Skeletal muscle satellite cell (primary cell): Measurements from ENCODE around the gene LCT. TPM values are rescaled to one million over a fixed set of nuclear protein-coding genes. Genes with fewer than 3 reads are reported as not detected.
"Not testable (repeated sequence)": the region's sequence is repeated elsewhere in the genome, so short reads cannot be mapped to it uniquely, and the experiment has no call there.

Experiments
- H3K27me3 ChIP-seq: 2 replicates; pipeline ENCODE4 v1.7.0; 2013; ENCODE audit warnings: low read length; ENCODE audit not compliant: control insufficient read depth, insufficient read depth
- H3K36me3 ChIP-seq: 2 replicates; pipeline ENCODE4 v1.7.0; 2013; ENCODE audit warnings: mild to moderate bottlenecking, control low read depth, low read length; ENCODE audit not compliant: insufficient read depth
- H3K4me1 ChIP-seq: 2 replicates; pipeline ENCODE4 v1.7.0; 2013; ENCODE audit warnings: low read length; ENCODE audit not compliant: control insufficient read depth, insufficient read depth
- H3K4me2 ChIP-seq: 2 replicates; pipeline ENCODE4 v1.7.0; 2013; ENCODE audit warnings: mild to moderate bottlenecking, low read length
- H3K4me3 ChIP-seq: 2 replicates; pipeline ENCODE4 v1.7.0; 2013; ENCODE audit warnings: low read length
- H3K9ac ChIP-seq: 2 replicates; pipeline ENCODE4 v1.7.0; 2013; ENCODE audit warnings: mild to moderate bottlenecking, low read depth, low read length, moderate library complexity
- H3K9me3 ChIP-seq: replicated peaks from 2 replicates; pipeline ENCODE4 v1.7.0; 2013; ENCODE audit warnings: mild to moderate bottlenecking, control low read depth, low read length
- total RNA-seq: library from RNA; depleted of rRNA; stranded (reverse); fragments of >200 nt; gene quantifications from 2 replicates; pipeline ENCODE4 v1.2.3, GENCODE V29; 2012; rRNA removed

LCT gene
- total RNA-seq: not detected in 2 replicates

- Histone ChIP-seq H3K27me3 (no peaks in the 10 kb centered on the region), H3K4me3 (no peak within 1 kb of the TSS), H3K4me2 (no peak within 1 kb of the TSS), H3K9ac (no peak within 1 kb of the TSS), H3K9me3 (no peaks in the 10 kb centered on the region), H3K36me3 (no peaks in the 10 kb centered on the region), H3K4me1 (peaks cover 19% of the 10 kb centered on the region)
These were observed at the start of gene LCT for GRCh38 chr2:135836596-135837270. Gene LCT, minus strand, starts transcription at chr2:135837184. Its CDS starts 15 bp downstream, at chr2:135837169.

DNA sequence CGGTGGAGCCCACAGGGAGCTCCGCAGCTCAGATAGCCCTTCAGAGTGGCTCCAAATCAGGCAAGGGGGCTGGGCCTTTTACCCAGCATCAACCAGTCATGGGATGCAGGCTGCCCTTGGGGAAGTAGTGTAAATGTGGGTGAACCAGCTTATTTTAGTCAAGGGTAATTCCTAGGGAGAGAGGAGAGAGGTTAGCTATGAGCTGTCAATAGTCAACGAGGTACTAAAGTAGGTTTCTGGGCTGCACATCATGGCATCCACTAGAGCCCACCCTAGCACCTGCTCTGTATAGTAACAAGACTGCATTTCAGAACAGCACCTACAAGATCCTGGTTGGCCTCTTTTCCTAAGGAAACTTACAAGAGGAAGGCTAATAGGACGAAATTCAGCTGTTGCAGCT, 48.7 kb upstream of the LCT start:
- H3K9me3 ChIP-seq: no peaks in the 10 kb centered on the region
- no peak overlapping the region for H3K9ac ChIP-seq
- no peak overlapping the region for H3K4me2 ChIP-seq
- H3K4me1 ChIP-seq: no peaks in the 10 kb centered on the region
- H3K4me3 ChIP-seq: no peak overlapping the region
- peaks cover 18% of the 10 kb centered on the region for H3K27me3 ChIP-seq
- H3K36me3 ChIP-seq: no peaks in the 10 kb centered on the region

GRCh38 chr2:135882415-135882814, 45.4 kb upstream of the LCT start:
- no peak overlapping the region for H3K4me3 ChIP-seq
- no peaks in the 10 kb centered on the region for H3K4me1 ChIP-seq
- H3K27me3 ChIP-seq: peaks cover 18% of the 10 kb centered on the region
- H3K9me3 ChIP-seq: no peaks in the 10 kb centered on the region
- H3K9ac ChIP-seq: no peak overlapping the region
- no peak overlapping the region for H3K4me2 ChIP-seq
- no peaks in the 10 kb centered on the region for H3K36me3 ChIP-seq

- peak overlapping the region; percentile 84 for H3K4me3 ChIP-seq
- not testable (repeated sequence) for H3K36me3 ChIP-seq, H3K27me3 ChIP-seq, H3K9me3 ChIP-seq
- peak overlapping the region; percentile 61 for H3K9ac ChIP-seq
- H3K4me1 ChIP-seq: peaks cover 25% of the 10 kb centered on the region
- peak overlapping the region; percentile 91 for H3K4me2 ChIP-seq
These were observed 39.8 kb upstream of the LCT start for GRCh38 chr2:135876770-135877169.

- H3K4me1 ChIP-seq: peaks cover 25% of the 10 kb centered on the region
- peak within 1 kb of the TSS; percentile 91 for H3K4me2 ChIP-seq
- H3K9ac ChIP-seq: peak within 1 kb of the TSS; percentile 82
- H3K27me3 ChIP-seq: no peaks in the 10 kb centered on the region
- H3K9me3 ChIP-seq: no peaks in the 10 kb centered on the region
- H3K36me3 ChIP-seq: no peaks in the 10 kb centered on the region
- H3K4me3 ChIP-seq: peak within 1 kb of the TSS; percentile 84
These were observed 39.2 kb upstream of the LCT start, which contains the start of gene MCM6 for GRCh38 chr2:135876066-135876711. Gene MCM6, minus strand, starts transcription at chr2:135876443. Its CDS starts 78 bp downstream, at chr2:135876365.

GRCh38 chr2:135875491-135876065, 38.6 kb upstream of the LCT start:
- Histone ChIP-seq H3K9me3 (no peaks in the 10 kb centered on the region), H3K9ac (peak overlapping the region; percentile 82), H3K36me3 (peaks cover 1% of the 10 kb centered on the region), H3K4me1 (peaks cover 25% of the 10 kb centered on the region), H3K27me3 (no peaks in the 10 kb centered on the region), H3K4me2 (peak overlapping the region; percentile 91), H3K4me3 (peak overlapping the region; percentile 84)

GRCh38 chr2:135874777-135875365, 37.9 kb upstream of the LCT start:
- Histone ChIP-seq H3K4me2 (peak overlapping the region; percentile 91), H3K36me3 (peaks cover 8% of the 10 kb centered on the region), H3K9me3 (no peaks in the 10 kb centered on the region), H3K27me3 (no peaks in the 10 kb centered on the region), H3K4me1 (peaks cover 25% of the 10 kb centered on the region), H3K9ac (no peak overlapping the region), H3K4me3 (peak overlapping the region; percentile 84)

- H3K4me2 ChIP-seq: no peak overlapping the region
- no peaks in the 10 kb centered on the region for H3K9me3 ChIP-seq
- H3K27me3 ChIP-seq: no peaks in the 10 kb centered on the region
- H3K4me3 ChIP-seq: no peak overlapping the region
- peaks cover 32% of the 10 kb centered on the region for H3K36me3 ChIP-seq
- peaks cover 21% of the 10 kb centered on the region for H3K4me1 ChIP-seq
- no peak overlapping the region for H3K9ac ChIP-seq
These were observed 33.6 kb upstream of the LCT start for GRCh38 chr2:135870571-135870970.

GRCh38 chr2:135863233-135863632, 26.2 kb upstream of the LCT start:
- Histone ChIP-seq H3K9me3 (no peaks in the 10 kb centered on the region), H3K9ac (no peak overlapping the region), H3K36me3 (peaks cover 34% of the 10 kb centered on the region), H3K4me1 (no peaks in the 10 kb centered on the region), H3K4me3 (no peak overlapping the region), H3K27me3 (no peaks in the 10 kb centered on the region), H3K4me2 (no peak overlapping the region)

DNA sequence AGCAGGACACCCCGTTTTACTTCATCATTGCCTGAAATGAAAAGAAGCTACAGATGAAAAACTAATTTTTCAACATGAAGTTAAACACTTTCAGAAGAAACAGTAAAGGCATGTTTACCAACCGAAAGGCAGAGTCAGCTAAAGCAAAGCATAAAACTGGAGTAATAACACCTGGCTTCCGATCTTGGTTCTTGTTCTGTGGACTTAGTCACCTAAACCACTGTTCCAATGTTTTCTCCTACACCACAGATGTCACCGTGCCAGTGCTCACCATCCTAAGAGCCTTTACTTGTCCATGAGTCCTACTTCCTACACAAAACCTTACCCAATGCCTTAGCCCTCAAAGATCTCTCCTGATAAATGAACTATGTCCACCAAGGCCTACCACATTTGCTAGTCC, 25.7 kb upstream of the LCT start:
- no peaks in the 10 kb centered on the region for H3K9me3 ChIP-seq
- H3K9ac ChIP-seq: no peak overlapping the region
- no peak overlapping the region for H3K4me2 ChIP-seq
- peaks cover 34% of the 10 kb centered on the region for H3K36me3 ChIP-seq
- H3K27me3 ChIP-seq: no peaks in the 10 kb centered on the region
- H3K4me1 ChIP-seq: no peaks in the 10 kb centered on the region
- no peak overlapping the region for H3K4me3 ChIP-seq

- no peak overlapping the region for H3K4me2 ChIP-seq
- no peak overlapping the region for H3K9ac ChIP-seq
- no peaks in the 10 kb centered on the region for H3K4me1 ChIP-seq
- H3K36me3 ChIP-seq: peaks cover 32% of the 10 kb centered on the region
- no peaks in the 10 kb centered on the region for H3K27me3 ChIP-seq
- no peak overlapping the region for H3K4me3 ChIP-seq
- H3K9me3 ChIP-seq: no peaks in the 10 kb centered on the region
These were observed 16.4 kb upstream of the LCT start for GRCh38 chr2:135853401-135853800.
